HepG2 (cell line): ENCODE measurements around the gene TRPV2. TPM values are rescaled to one million over a fixed set of nuclear protein-coding genes. Genes with fewer than 3 reads are reported as not detected.

ENCODE experiments used
- ATAC-seq: fragments of 200-7000 bp; cut with Tn5 transposase; 3 replicates; pipeline ENCODE4 v1.9.1; 2020; ENCODE audit warnings: mild to moderate bottlenecking, moderate library complexity
- BruUV-seq: library from RNA; stranded (reverse); fragments of 400-500 nt; replicated peaks from 2 replicates; lab custom pipeline; 2021; lab: Mats Ljungman, UMichigan
- CTCF ChIA-PET: fragments of 300-600 bp; formaldehyde crosslinking; extraction: SDS; loops from one replicate; lab custom pipeline; 2021; ENCODE audit warnings: low total read pairs, inconsistent platforms, low intra/inter-chr PET ratio; lab: Yijun Ruan, JAX
- POLR2A ChIA-PET: fragments of 350-600 bp; sonication (Branson Sonifier 250); formaldehyde crosslinking; loops from one replicate; lab custom pipeline; 2020; ENCODE audit warnings: antibody characterized with exemption, inconsistent platforms; lab: Yijun Ruan, JAX
- DNase-seq: peaks from one replicate; pipeline ENCODE4 v3.0.0-alpha.2; 2015; ENCODE audit warnings: low spot score
- FAIRE-seq: peaks from 3 replicates; lab custom pipeline; 2011; peaks lifted over from hg19 to GRCh38; lab: Jason Lieb, UNC
- H2AFZ ChIP-seq: one replicate; pipeline ENCODE4 v1.6.1; 2011; ENCODE audit warnings: low read length, inconsistent platforms
- H3K27ac ChIP-seq: fragments of 300-600 bp; 3 replicates; pipeline ENCODE4 v1.8.0; 2011; ENCODE audit warnings: mixed run types, mild to moderate bottlenecking, mixed read lengths, low read length, inconsistent platforms; ENCODE audit not compliant: insufficient read depth; ENCODE audit errors: extremely low read length
- H3K27me3 ChIP-seq, 2 experiments: fragments of 200-600 bp in 1 of 2; 2 replicates in 1 of 2; 3 replicates in 1 of 2; pipeline versions ENCODE4 v1.6.0 to v1.8.0; 2011; ENCODE audit warnings: low read length in 2 of 2, mild to moderate bottlenecking in 2 of 2, moderate library complexity in 2 of 2, inconsistent platforms in 1 of 2; ENCODE audit not compliant: insufficient read depth in 2 of 2, control insufficient read depth in 1 of 2
- H3K36me3 ChIP-seq, 2 experiments: fragments of 200-600 bp in 1 of 2; replicated peaks in 1 of 2; 2 replicates in 1 of 2; 3 replicates in 1 of 2; pipeline versions ENCODE4 v1.5.1 to v1.8.0; 2011; ENCODE audit warnings: low read length in 2 of 2, inconsistent platforms in 1 of 2; ENCODE audit not compliant: insufficient read depth in 2 of 2, control insufficient read depth in 1 of 2
- H3K4me1 ChIP-seq: 2 replicates; pipeline ENCODE4 v1.5.1; 2012; ENCODE audit warnings: low read length, inconsistent platforms; ENCODE audit not compliant: insufficient read depth
- H3K4me2 ChIP-seq: 2 replicates; pipeline ENCODE4 v1.6.0; 2011; ENCODE audit warnings: low read depth, low read length, inconsistent platforms
- H3K4me3 ChIP-seq, 3 experiments: fragments of 200-600 bp in 1 of 3; sonication (generic), shearing (Covaris generic) in 1 of 3; replicated peaks in 1 of 3; 2 replicates each; pipeline ENCODE4 v1.5.1; 2011 to 2016; ENCODE audit warnings: low read length in 3 of 3, inconsistent platforms in 2 of 3, low read depth in 2 of 3, mild to moderate bottlenecking in 2 of 3, control low read depth in 1 of 3, mixed read lengths in 1 of 3; ENCODE audit not compliant: insufficient read depth in 1 of 3
- H3K79me2 ChIP-seq: one replicate; pipeline ENCODE4 v1.6.1; 2011; ENCODE audit warnings: low read length, inconsistent platforms; ENCODE audit not compliant: insufficient read depth
- H3K9ac ChIP-seq: 2 replicates; pipeline ENCODE4 v1.6.0; 2011; ENCODE audit warnings: mild to moderate bottlenecking, low read depth, low read length, inconsistent platforms; ENCODE audit not compliant: insufficient read depth
- H3K9me3 ChIP-seq: 2 replicates; pipeline ENCODE4 v1.5.1; 2012; ENCODE audit warnings: mild to moderate bottlenecking, low read length
- H4K20me1 ChIP-seq: 2 replicates; pipeline ENCODE4 v1.6.0; 2011; ENCODE audit warnings: inconsistent platforms, mild to moderate bottlenecking, low read length, moderate library complexity; ENCODE audit not compliant: insufficient read depth
- CHD2 ChIP-seq: IDR thresholded peaks from 2 replicates; pipeline ENCODE4 v1.6.1; 2011; ENCODE audit warnings: low read depth, low read length, improper control_type of control experiment
- EP300 ChIP-seq, 3 experiments: sonication (generic) in 1 of 3; formaldehyde crosslinking in 1 of 3; IDR thresholded peaks; 2 replicates each; pipeline versions ENCODE4 v1.5.1 to v1.6.1; 2011 to 2020; ENCODE audit warnings: low read depth in 2 of 3, low read length in 2 of 3, borderline replicate concordance in 1 of 3, improper control_type of control experiment in 1 of 3, mild to moderate bottlenecking in 1 of 3, missing genetic modification reagents in 1 of 3, moderate library complexity in 1 of 3
- GABPB1 ChIP-seq: IDR thresholded peaks from 2 replicates; pipeline ENCODE4 v1.6.1; 2016; ENCODE audit warnings: mild to moderate bottlenecking, missing genetic modification reagents, moderate library complexity, missing compliant biosample characterization
- NR1H2 ChIP-seq: sonication (generic); formaldehyde crosslinking; IDR thresholded peaks from 2 replicates; pipeline ENCODE4 v1.8.1; 2022; ENCODE audit warnings: low read depth, missing genetic modification reagents, borderline replicate concordance
- ZUFSP ChIP-seq: sonication (generic); formaldehyde crosslinking; IDR thresholded peaks from 2 replicates; pipeline ENCODE4 v1.9.0; 2021; ENCODE audit warnings: missing genetic modification reagents, mild to moderate bottlenecking, borderline replicate concordance
- WGBS: methylation state at CpG from one replicate; pipeline ENCODE4 v1.1.6; 2017; ENCODE audit warnings: low lambda C conversion rate; 5-methylcytosine and 5-hydroxymethylcytosine counted together
- in situ Hi-C: cut with HindIII; loops from 2 replicates; pipeline ENCODE4 v1.10.0; 2017; ENCODE audit warnings: low pct_unique_long_range_greater_than_20kb; ENCODE audit not compliant: extremely low pct_ligation_motif_present
- intact Hi-C: fragments of 100-400 bp; cut with micrococcal nuclease; formaldehyde crosslinking; loops from one replicate; pipeline ENCODE4 v1.10.0; 2022; ENCODE audit not compliant: unreplicated experiment
- polyA plus RNA-seq, 8 experiments: library from polyadenylated mRNA; depleted of rRNA in 3 of 8; stranded (reverse) in 7 of 8; unstranded in 1 of 8; fragments of >200 nt; fragmentation: Illumina TruSeq in 4 of 8; extraction: Trizol in 4 of 8; gene quantifications; 2 replicates each; pipeline versions ENCODE4 v1.2.1 to v1.2.3, GENCODE V29; 2011 to 2016; ENCODE audit warnings: low read depth in 4 of 8, missing spikeins in 1 of 8, mixed read lengths in 1 of 8; ENCODE audit not compliant: insufficient read depth in 1 of 8
- total RNA-seq, 5 experiments: library from RNA; depleted of rRNA; stranded (reverse); fragments of >200 nt; fragmentation: Illumina TruSeq; extraction: Trizol; gene quantifications; 2 replicates each; pipeline ENCODE4 v1.2.3, GENCODE V29; 2016; ENCODE audit warnings: low read depth in 1 of 5
- TF ChIP-seq, protein P1 (sequence below): sonication (generic); formaldehyde crosslinking; conservative IDR thresholded peaks from 2 replicates; pipeline ENCODE4 v1.8.1; 2023; ENCODE audit warnings: missing genetic modification reagents
- TF ChIP-seq, protein P2 (sequence below): sonication (generic); formaldehyde crosslinking; IDR thresholded peaks from 2 replicates; pipeline ENCODE4 v1.8.0; 2022; ENCODE audit warnings: missing genetic modification reagents, mild to moderate bottlenecking, borderline replicate concordance

Gene TRPV2
- total and polyA plus RNA-seq, 2 of the 13 experiments (the other 11 are each of a cell fraction or from before 2014, with no cell fraction given) = 13.6 to 21.3 TPM

GRCh38 chr17:16432017-16432416 is 16.6 kb downstream of the TRPV2 start:
- TF ChIP-seq CHD2 (no peak), EP300 (IDR thresholded peaks at IDR 0.05; ENCODE audit: low read depth in 2 of 2, low read length in 2 of 2) (no peak), EP300 (CRISPR knock-in tag; IDR thresholded peaks at IDR 0.05; ENCODE audit: borderline replicate concordance) (no peak), NR1H2 (CRISPR knock-in tag) (no peak), GABPB1 (CRISPR knock-in tag) (no peak), ZUFSP (no peak)
- TF ChIP-seq, protein P1, sequence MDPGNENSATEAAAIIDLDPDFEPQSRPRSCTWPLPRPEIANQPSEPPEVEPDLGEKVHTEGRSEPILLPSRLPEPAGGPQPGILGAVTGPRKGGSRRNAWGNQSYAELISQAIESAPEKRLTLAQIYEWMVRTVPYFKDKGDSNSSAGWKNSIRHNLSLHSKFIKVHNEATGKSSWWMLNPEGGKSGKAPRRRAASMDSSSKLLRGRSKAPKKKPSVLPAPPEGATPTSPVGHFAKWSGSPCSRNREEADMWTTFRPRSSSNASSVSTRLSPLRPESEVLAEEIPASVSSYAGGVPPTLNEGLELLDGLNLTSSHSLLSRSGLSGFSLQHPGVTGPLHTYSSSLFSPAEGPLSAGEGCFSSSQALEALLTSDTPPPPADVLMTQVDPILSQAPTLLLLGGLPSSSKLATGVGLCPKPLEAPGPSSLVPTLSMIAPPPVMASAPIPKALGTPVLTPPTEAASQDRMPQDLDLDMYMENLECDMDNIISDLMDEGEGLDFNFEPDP = 0 out of 2 replicates have a peak, but pooled peaks have one; percentile 45
- TF ChIP-seq, protein P2, sequence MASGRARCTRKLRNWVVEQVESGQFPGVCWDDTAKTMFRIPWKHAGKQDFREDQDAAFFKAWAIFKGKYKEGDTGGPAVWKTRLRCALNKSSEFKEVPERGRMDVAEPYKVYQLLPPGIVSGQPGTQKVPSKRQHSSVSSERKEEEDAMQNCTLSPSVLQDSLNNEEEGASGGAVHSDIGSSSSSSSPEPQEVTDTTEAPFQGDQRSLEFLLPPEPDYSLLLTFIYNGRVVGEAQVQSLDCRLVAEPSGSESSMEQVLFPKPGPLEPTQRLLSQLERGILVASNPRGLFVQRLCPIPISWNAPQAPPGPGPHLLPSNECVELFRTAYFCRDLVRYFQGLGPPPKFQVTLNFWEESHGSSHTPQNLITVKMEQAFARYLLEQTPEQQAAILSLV (CRISPR knock-in tag) = no peak
- H3K4me2 ChIP-seq = no peak overlapping the region
- H3K27me3 ChIP-seq = no peaks in the 10 kb centered on the region
- no peak overlapping the region for H3K9ac ChIP-seq
- FAIRE-seq = no peak
- H3K9me3 ChIP-seq = no peaks in the 10 kb centered on the region
- no peaks in the 10 kb centered on the region for H4K20me1 ChIP-seq
- H3K4me3 ChIP-seq = no peak overlapping the region
- ChIA-PET CTCF (no interaction called here), POLR2A (interaction anchor here (0.9 kb wide), 1 partner anchor 13 kb away, joined by 4 read pairs; no protein-coding TSS in a partner anchor)
- H2AFZ ChIP-seq = no peak overlapping the region
- intact Hi-C loops = no loop called here
- H3K27ac ChIP-seq = no peak overlapping the region
- ATAC-seq = no peak
- H3K4me1 ChIP-seq = peaks cover 41% of the 10 kb centered on the region
- no peaks in the 10 kb centered on the region for H3K36me3 ChIP-seq
- H3K79me2 ChIP-seq = no peaks in the 10 kb centered on the region
- DNase-seq = no peak
- 96% methylated on average over 4 of the region's 15 CpGs for WGBS
- in situ Hi-C loops = no loop called here
- BruUV-seq = no TSS peak
